HCT116 (cell line): Measurements from ENCODE around the gene DNAH9. TPM values are rescaled to one million over a fixed set of nuclear protein-coding genes. Genes with fewer than 3 reads are reported as not detected.

Experiments
- ATAC-seq: fragments of 200-7000 bp; cut with Tn5 transposase; 2 replicates; pipeline ENCODE4 v1.9.1; 2020; ENCODE audit warnings: mild to moderate bottlenecking, moderate library complexity
- BruUV-seq: library from RNA; stranded (reverse); fragments of 400-500 nt; replicated peaks from 2 replicates; lab custom pipeline; 2021; lab: Mats Ljungman, UMichigan
- CTCF ChIA-PET: fragments of 300-600 bp; sonication (Branson Sonifier 250); formaldehyde crosslinking; loops from one replicate; lab custom pipeline; 2021; ENCODE audit warnings: antibody characterized with exemption; lab: Charles Lee
- POLR2A ChIA-PET: fragments of 300-600, 350-600 bp; sonication (Branson Sonifier 250); formaldehyde crosslinking; loops from one replicate; lab custom pipeline; 2021; ENCODE audit warnings: antibody characterized with exemption; lab: Charles Lee
- RAD21 ChIA-PET, 2 experiments: fragments of 300-600 bp; sonication (Branson Sonifier 250); formaldehyde crosslinking; loops; one replicate each; lab custom pipeline; 2023; ENCODE audit warnings: low total read pairs in 2 of 2; ENCODE audit not compliant: uncharacterized antibody in 2 of 2, unreplicated experiment in 2 of 2, low non-redundant PET in 1 of 2; lab: Charles Lee
- DNase-seq: peaks from one replicate; pipeline ENCODE4 v3.0.0-alpha.2; 2010; ENCODE audit warnings: low read depth, low spot score
- H2AFZ ChIP-seq: fragments of 200-600 bp; shearing (Covaris generic), sonication (generic); 2 replicates; pipeline ENCODE4 v1.6.1; 2017; ENCODE audit warnings: low read depth, mixed run types, mixed read lengths, antibody characterized with exemption, low read length; ENCODE audit not compliant: poor library complexity, severe bottlenecking
- H3K27ac ChIP-seq: 2 replicates; pipeline ENCODE4 v1.5.1; 2012; ENCODE audit warnings: low read depth, low read length
- H3K27me3 ChIP-seq: fragments of 200-600 bp; sonication (generic); 2 replicates; pipeline ENCODE4 v1.6.1; 2016; ENCODE audit warnings: mixed run types, low read length, mixed read lengths; ENCODE audit not compliant: insufficient read depth
- H3K36me3 ChIP-seq, 2 experiments: fragments of 200-500 bp in 1 of 2; fragments of 200-600 bp in 1 of 2; sonication (Bioruptor generic) in 1 of 2; sonication (generic) in 1 of 2; 2 replicates each; pipeline versions ENCODE4 v1.5.1 to v1.6.1; 2014 to 2016; ENCODE audit warnings: low read length in 2 of 2, inconsistent platforms in 1 of 2, mixed read lengths in 1 of 2, mixed run types in 1 of 2; ENCODE audit not compliant: insufficient read depth in 2 of 2, control insufficient read depth in 1 of 2
- H3K4me1 ChIP-seq, 2 experiments: fragments of 200-600 bp in 1 of 2; sonication (generic) in 1 of 2; 2 replicates each; pipeline versions ENCODE4 v1.5.1 to v1.6.1; 2012 to 2017; ENCODE audit warnings: low read length in 2 of 2, inconsistent platforms in 1 of 2, mild to moderate bottlenecking in 1 of 2, mixed read lengths in 1 of 2, mixed run types in 1 of 2, moderate library complexity in 1 of 2; ENCODE audit not compliant: insufficient read depth in 2 of 2, control insufficient read depth in 1 of 2
- H3K4me2 ChIP-seq: fragments of 200-600 bp; sonication (generic); 2 replicates; pipeline ENCODE4 v1.6.1; 2017; ENCODE audit warnings: mixed run types, low read length, mixed read lengths
- H3K4me3 ChIP-seq, 2 experiments: fragments of 200-600 bp in 1 of 2; sonication (generic) in 1 of 2; replicated peaks in 1 of 2; 2 replicates each; pipeline ENCODE4 v1.5.1; 2011 to 2016; ENCODE audit warnings: low read length in 2 of 2, control low read depth in 1 of 2, low read depth in 1 of 2, mild to moderate bottlenecking in 1 of 2, mixed read lengths in 1 of 2, mixed run types in 1 of 2
- H3K79me2 ChIP-seq: fragments of 200-600 bp; sonication (generic); 2 replicates; pipeline ENCODE4 v1.6.1; 2017; ENCODE audit warnings: mild to moderate bottlenecking, mixed run types, low read length, moderate library complexity, mixed read lengths; ENCODE audit not compliant: insufficient read depth
- H3K9ac ChIP-seq: fragments of 200-600 bp; sonication (generic); 2 replicates; pipeline ENCODE4 v1.6.1; 2016; ENCODE audit warnings: low read length, mixed read lengths
- H3K9me2 ChIP-seq: fragments of 200-600 bp; sonication (generic), shearing (Covaris generic); 2 replicates; pipeline ENCODE4 v1.6.1; 2017; ENCODE audit warnings: mixed run types, mild to moderate bottlenecking, moderate library complexity; ENCODE audit not compliant: insufficient read depth
- H3K9me3 ChIP-seq, 2 experiments: fragments of 200-500 bp in 1 of 2; fragments of 200-600 bp in 1 of 2; sonication (Bioruptor generic) in 1 of 2; sonication (generic) in 1 of 2; 2 replicates each; pipeline ENCODE4 v1.6.1; 2014 to 2017; ENCODE audit warnings: low read length in 2 of 2, mixed read lengths in 2 of 2, inconsistent platforms in 1 of 2, low read depth in 1 of 2, mild to moderate bottlenecking in 1 of 2, mixed run types in 1 of 2, moderate library complexity in 1 of 2; ENCODE audit not compliant: control insufficient read depth in 1 of 2, insufficient read depth in 1 of 2
- H4K20me1 ChIP-seq: fragments of 200-600 bp; sonication (generic), shearing (Covaris generic); 2 replicates; pipeline ENCODE4 v1.6.1; 2017; ENCODE audit warnings: mixed run types, mild to moderate bottlenecking, moderate library complexity; ENCODE audit not compliant: insufficient read depth
- CBX3 ChIP-seq: IDR thresholded peaks from 2 replicates; pipeline ENCODE4 v1.6.1; 2012; ENCODE audit warnings: low read depth
- FOSL1 ChIP-seq: IDR thresholded peaks from 2 replicates; pipeline ENCODE4 v1.6.1; 2012; ENCODE audit warnings: low read depth
- SIN3A ChIP-seq: IDR thresholded peaks from 2 replicates; pipeline ENCODE4 v1.6.1; 2012; ENCODE audit warnings: low read depth
- intact Hi-C: fragments of 100-400 bp; cut with micrococcal nuclease; formaldehyde crosslinking; loops from 2 replicates; pipeline ENCODE4 v1.10.0; 2022
- total RNA-seq: library from RNA; stranded (reverse); gene quantifications from one replicate; pipeline ENCODE4 v1.2.1, GENCODE V29; 2021; ENCODE audit not compliant: unreplicated experiment
- TF ChIP-seq, protein P1 (sequence below): IDR thresholded peaks from 2 replicates; pipeline ENCODE4 v1.6.1; 2011; ENCODE audit warnings: mild to moderate bottlenecking, low read length, moderate library complexity; ENCODE audit not compliant: insufficient replicate concordance; ENCODE audit errors: extremely low read depth
- TF ChIP-seq, protein P2 (sequence below), 3 experiments: fragments of 200-600 bp in 1 of 3; sonication (generic) in 1 of 3; IDR thresholded peaks in 2 of 3; conservative IDR thresholded peaks in 1 of 3; 2 replicates each; pipeline ENCODE4 v1.5.1; 2012 to 2017; ENCODE audit warnings: low read depth in 2 of 3, low read length in 2 of 3, antibody characterized with exemption in 1 of 3, borderline replicate concordance in 1 of 3, control low read depth in 1 of 3, mild to moderate bottlenecking in 1 of 3, mixed read lengths in 1 of 3, mixed run types in 1 of 3, moderate library complexity in 1 of 3; ENCODE audit not compliant: insufficient read depth in 1 of 3
- TF ChIP-seq, protein P3 (sequence below): IDR thresholded peaks from 2 replicates; pipeline ENCODE4 v1.6.1; 2012

The DNAH9 gene
- total RNA-seq, 1 experiment from 2014 or later = not detected

DNA sequence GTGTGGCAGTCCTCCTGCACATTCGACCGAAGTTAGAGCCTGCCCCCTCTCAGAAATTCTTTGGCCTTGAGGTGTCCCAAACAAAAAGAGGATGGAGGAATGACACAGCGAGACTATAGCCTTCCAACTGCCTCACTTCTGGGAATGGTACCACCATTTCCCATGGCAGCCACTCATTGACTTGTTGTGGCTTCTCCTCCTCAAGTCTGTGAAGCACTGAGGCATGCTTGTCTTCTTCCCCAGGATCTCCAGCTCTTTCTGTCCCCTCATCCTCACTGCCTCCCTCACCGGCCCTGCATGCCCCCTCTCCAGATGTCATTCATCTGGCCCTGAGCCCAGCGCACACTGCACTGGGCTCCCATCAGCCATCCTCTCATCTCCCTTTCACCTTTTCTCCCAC is 43.7 kb upstream of the DNAH9 start:
- H3K4me1 ChIP-seq = no peaks in the 10 kb centered on the region
- no peak for TF ChIP-seq FOSL1
- TF ChIP-seq, protein P1, sequence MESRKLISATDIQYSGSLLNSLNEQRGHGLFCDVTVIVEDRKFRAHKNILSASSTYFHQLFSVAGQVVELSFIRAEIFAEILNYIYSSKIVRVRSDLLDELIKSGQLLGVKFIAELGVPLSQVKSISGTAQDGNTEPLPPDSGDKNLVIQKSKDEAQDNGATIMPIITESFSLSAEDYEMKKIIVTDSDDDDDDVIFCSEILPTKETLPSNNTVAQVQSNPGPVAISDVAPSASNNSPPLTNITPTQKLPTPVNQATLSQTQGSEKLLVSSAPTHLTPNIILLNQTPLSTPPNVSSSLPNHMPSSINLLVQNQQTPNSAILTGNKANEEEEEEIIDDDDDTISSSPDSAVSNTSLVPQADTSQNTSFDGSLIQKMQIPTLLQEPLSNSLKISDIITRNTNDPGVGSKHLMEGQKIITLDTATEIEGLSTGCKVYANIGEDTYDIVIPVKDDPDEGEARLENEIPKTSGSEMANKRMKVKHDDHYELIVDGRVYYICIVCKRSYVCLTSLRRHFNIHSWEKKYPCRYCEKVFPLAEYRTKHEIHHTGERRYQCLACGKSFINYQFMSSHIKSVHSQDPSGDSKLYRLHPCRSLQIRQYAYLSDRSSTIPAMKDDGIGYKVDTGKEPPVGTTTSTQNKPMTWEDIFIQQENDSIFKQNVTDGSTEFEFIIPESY = no peak
- TF ChIP-seq, protein P2, sequence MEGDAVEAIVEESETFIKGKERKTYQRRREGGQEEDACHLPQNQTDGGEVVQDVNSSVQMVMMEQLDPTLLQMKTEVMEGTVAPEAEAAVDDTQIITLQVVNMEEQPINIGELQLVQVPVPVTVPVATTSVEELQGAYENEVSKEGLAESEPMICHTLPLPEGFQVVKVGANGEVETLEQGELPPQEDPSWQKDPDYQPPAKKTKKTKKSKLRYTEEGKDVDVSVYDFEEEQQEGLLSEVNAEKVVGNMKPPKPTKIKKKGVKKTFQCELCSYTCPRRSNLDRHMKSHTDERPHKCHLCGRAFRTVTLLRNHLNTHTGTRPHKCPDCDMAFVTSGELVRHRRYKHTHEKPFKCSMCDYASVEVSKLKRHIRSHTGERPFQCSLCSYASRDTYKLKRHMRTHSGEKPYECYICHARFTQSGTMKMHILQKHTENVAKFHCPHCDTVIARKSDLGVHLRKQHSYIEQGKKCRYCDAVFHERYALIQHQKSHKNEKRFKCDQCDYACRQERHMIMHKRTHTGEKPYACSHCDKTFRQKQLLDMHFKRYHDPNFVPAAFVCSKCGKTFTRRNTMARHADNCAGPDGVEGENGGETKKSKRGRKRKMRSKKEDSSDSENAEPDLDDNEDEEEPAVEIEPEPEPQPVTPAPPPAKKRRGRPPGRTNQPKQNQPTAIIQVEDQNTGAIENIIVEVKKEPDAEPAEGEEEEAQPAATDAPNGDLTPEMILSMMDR (IDR thresholded peaks at IDR 0.05 in 2 of 3, conservative IDR thresholded peaks at IDR 0.05 in 1 of 3; ENCODE audit: borderline replicate concordance in 1 of 3, insufficient read depth in 1 of 3, low read depth in 2 of 3, low read length in 2 of 3) = no peak
- TF ChIP-seq CBX3 = no peak
- ATAC-seq (no peak), DNase-seq (no peak)
- H3K9me2 ChIP-seq = no peaks in the 10 kb centered on the region
- no TSS peak for BruUV-seq
- no peak overlapping the region for H2AFZ ChIP-seq
- ChIA-PET POLR2A (no interaction called here), CTCF (no interaction called here), RAD21 (no interaction called here)
- no peaks in the 10 kb centered on the region for H3K79me2 ChIP-seq
- H3K9ac ChIP-seq = no peak overlapping the region
- intact Hi-C loops = no loop called here
- H3K4me3 ChIP-seq = no peak overlapping the region
- no peaks in the 10 kb centered on the region for H4K20me1 ChIP-seq
- H3K36me3 ChIP-seq = no peaks in the 10 kb centered on the region
- peaks cover 0 to 21% of the 10 kb centered on the region in 2 experiments; a peak in 2 of 4 replicates for H3K9me3 ChIP-seq
- H3K4me2 ChIP-seq = no peak overlapping the region
- no peak overlapping the region for H3K27ac ChIP-seq
- no peaks in the 10 kb centered on the region for H3K27me3 ChIP-seq

GRCh38 chr17:11555530-11555929 is 42.7 kb upstream of the DNAH9 start:
- intact Hi-C loops = no loop called here
- Histone ChIP-seq H3K79me2 (no peaks in the 10 kb centered on the region), H3K4me2 (no peak overlapping the region), H3K27me3 (no peaks in the 10 kb centered on the region), H3K9me3 (peaks cover 0 to 24% of the 10 kb centered on the region in 2 experiments; a peak in 2 of 4 replicates), H3K9ac (no peak overlapping the region), H3K36me3 (no peaks in the 10 kb centered on the region), H4K20me1 (no peaks in the 10 kb centered on the region), H3K4me3 (no peak overlapping the region), H3K4me1 (no peaks in the 10 kb centered on the region), H3K9me2 (no peaks in the 10 kb centered on the region), H3K27ac (no peak overlapping the region), H2AFZ (no peak overlapping the region)
- DNase-seq (no peak), ATAC-seq (no peak)
- TF ChIP-seq, protein P3, sequence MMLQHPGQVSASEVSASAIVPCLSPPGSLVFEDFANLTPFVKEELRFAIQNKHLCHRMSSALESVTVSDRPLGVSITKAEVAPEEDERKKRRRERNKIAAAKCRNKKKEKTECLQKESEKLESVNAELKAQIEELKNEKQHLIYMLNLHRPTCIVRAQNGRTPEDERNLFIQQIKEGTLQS = no peak
- TF ChIP-seq, protein P2 (IDR thresholded peaks at IDR 0.05 in 2 of 3, conservative IDR thresholded peaks at IDR 0.05 in 1 of 3; ENCODE audit: borderline replicate concordance in 1 of 3, insufficient read depth in 1 of 3, low read depth in 2 of 3, low read length in 2 of 3) = no peak
- TF ChIP-seq SIN3A (no peak), FOSL1 (no peak)
- ChIA-PET CTCF (no interaction called here), POLR2A (no interaction called here), RAD21 (no interaction called here)
- BruUV-seq = no TSS peak
